GM21576 (cell line): Measurements from ENCODE around the gene NEK8.
"Not testable (repeated sequence)": the region's sequence is repeated elsewhere in the genome, so short reads cannot be mapped to it uniquely, and the experiment has no call there.

Experiments used
- ATAC-seq: cut with Tn5 transposase; IDR thresholded peaks from one replicate; pipeline ENCODE4 v1.9.1; 2021; ENCODE audit warnings: mild to moderate bottlenecking, moderate library complexity; ENCODE audit not compliant: unreplicated experiment

The NEK8 gene

DNA sequence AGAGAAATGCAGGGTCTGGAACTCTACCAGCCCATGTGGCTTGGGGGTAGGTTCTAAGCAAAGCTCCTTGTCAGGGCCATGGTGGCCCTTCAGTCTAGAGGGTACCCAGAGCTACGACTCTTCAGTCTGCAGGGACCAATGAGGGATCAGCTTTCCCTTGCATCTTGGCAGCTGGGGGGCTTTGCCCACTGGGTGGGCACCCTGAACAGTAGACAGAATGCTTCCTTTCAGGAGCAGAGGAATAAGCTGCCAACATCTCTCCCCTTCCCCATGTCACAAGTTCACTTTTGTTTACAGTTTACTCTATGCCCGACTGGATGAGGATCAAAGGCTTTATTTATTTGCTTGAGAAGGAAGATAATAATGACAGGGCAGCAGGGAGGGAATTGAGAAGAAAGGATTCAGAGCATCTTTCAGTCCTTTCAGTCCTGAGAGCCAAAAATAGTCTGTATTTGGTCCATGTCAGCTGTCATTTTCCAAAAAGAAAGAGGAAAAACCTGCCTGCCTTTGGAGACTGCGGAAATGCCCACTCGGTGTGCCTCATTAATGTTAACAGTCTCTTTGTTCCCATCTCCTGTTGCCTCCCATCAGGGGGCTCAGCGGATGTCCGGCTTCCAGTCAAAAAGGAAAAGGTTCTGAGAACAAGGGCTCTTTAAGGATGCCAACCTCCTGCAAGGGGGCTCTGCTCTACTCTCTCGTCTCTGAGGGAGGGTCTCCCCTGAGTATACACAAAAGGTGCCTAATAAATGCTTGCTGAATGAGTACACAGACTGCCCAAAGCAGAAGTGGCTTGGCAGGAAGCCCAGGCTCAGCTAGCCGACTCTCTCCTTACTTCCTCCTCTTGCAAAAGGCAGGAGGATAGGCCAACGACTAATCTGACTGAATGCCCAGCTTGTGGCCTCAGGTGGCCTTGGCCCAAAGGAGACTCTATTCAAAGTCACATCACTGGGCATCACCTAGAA, 32.3 kb downstream of the NEK8 start:
- no peak for ATAC-seq

DNA sequence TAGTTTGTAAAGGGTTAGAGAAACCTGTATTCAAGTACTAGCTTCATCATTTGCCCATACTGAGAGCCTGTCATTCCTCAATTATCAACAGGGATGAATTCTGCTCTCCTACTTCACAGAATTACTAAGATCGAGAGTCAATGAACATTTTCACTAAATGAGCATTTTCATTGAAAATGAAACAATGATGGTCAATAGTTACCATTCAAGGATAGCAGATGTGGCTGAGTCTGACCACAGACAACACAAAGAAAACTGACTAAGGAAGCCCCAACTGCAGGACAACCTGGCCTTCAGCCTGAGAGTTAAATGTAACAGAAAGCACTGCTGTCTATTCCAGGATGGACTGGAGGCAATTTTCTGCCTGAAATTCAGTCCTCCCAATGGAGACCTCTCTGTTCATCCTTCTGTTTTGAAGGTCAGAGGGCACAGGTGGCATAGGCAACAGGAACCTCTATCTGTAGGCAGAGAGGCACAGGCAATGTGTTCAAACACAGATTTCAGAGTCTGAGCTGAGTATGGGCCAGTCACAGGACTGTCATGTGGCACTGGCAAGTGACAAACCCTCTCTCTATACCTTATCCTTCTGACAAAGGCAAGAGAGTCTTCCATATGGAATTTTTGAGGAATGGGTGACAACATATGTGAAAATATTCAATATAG, 34.7 kb downstream of the NEK8 start:
- ATAC-seq: no peak

DNA sequence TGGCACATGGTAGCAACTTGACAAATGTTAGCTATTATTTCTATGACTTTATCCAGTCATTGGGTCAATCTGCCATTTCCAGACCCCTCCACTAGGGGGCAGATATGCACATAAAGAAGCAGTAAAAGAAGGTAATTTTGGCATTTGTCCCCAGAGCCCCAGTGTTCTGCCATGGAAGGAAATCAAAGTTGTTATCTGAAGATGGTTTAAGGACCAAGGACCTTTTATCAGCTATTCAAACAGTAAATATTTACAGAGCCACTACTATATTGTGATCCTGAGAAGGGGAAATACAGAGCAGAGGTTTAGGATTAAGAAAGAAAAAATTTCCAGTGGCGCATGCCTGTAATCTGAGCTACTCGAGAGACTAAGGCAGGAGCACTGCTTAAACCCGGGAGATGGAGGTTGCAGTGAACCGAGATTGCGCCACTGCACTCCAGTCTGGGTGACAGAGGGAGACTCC, 35.2 kb downstream of the NEK8 start:
- ATAC-seq: no peak

DNA sequence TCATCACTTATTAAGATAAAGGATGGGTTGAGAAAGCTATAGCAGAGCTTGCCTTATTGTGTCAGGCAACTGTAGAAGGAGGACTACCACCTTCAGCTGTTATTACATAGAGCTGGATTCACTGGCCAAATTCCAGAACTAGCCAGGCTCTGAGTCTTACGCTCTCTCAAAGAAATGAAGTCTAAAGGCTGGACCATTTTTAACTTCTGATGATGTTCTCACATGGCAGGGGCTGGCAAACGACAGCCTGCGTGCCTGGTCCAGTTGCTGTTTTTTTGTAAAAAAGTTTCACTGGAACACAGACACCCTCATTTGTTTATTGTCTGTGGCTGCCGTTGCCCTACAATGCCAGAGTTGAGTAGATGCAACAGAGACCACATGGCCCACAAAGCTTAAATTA, 36.5 kb downstream of the NEK8 start:
- ATAC-seq: no peak

DNA sequence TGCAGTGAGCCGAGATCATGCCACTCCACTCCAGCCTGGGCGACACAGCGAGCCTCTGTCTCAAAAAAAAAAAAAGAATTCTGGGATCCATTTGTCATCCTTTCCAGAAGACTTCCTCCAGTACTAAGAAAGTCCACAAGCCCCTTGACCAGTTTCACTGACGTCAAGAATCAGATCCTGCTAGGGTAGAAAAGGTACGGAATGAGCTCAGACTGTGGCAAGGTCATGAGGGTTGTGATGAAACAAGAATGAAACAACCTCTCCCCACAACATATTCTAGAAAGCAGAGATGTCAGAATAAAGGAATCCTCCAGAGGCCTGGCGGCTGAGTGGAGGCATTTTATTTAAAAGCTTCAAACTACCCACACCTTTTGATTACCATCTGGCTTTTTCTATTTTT, 45.1 kb downstream of the NEK8 start:
- ATAC-seq: no peak

DNA sequence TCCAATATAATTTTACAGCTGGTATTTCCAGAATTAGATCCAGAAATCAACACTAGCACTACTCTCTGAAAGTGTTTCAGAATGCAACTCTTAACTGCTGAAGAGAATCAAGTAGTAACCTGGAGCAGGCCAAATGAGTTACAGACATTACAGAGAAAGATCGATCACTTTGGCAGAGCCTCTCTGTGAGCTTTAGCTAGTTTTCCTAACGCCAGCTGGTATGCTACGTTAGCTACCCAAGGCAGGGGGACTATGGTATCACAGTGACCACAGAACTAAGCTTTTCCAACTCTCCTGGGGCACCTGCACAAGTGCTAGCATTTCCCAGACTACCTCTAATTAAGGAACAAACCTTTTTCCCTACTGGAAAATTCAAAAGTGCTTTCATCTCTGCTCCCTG, 45.6 kb downstream of the NEK8 start:
- no peak for ATAC-seq

DNA sequence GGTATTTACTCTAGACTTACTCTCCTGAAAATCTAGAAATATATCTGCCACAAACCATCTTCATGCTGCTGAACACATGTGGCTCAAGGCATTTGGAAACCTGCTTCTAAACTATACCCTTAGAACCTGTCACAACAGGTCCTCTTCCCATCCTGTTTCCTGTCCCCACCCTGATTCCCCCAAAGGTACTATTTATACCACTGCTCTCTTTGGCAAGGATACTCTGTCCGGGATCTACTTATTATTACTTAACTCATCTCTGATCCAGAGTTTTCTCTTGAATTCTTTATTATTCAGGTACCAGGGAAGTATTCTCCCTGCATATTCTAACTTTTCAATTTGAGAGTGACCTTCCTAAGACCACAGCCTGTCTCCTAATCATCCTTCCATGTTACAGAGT, 48.6 kb downstream of the NEK8 start:
- ATAC-seq: no peak

DNA sequence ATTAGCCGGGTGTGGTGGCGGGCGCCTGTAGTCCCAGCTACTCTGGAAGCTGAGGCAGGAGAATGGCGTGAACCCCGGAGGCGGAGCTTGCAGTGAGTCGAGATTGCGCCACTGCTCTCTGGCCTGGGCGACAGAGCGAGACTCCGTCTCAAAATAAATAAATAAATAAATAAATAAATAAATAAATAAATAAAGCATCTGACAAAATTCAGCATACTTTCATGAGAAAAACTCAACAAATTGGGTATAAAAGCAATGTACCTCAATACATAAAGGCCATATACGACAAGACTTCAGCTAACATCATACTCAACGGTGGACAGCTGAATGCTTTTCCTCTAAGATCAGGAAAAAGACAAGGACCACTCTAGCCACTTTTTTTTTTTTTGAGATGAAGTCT, 51.0 kb downstream of the NEK8 start:
- ATAC-seq: not testable (repeated sequence)

DNA sequence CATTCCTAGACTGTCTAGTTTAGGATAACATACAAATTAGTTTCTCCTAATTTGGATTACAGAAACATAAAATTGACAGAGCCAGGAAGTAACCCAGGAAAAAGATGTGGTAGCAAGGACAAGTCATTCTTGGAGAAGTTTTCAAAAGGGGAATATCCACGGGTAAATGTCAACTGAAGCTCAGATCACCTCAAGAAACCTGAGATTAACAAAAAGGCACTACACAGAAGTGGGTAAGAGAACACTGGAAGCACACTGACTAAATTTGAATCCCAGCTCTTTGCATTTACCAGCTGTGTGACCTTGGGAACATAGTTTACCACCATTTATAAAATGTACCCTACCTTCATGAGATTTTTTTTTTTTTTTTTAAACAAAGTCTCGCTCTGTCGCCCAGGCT, 54.6 kb downstream of the NEK8 start:
- no peak for ATAC-seq

DNA sequence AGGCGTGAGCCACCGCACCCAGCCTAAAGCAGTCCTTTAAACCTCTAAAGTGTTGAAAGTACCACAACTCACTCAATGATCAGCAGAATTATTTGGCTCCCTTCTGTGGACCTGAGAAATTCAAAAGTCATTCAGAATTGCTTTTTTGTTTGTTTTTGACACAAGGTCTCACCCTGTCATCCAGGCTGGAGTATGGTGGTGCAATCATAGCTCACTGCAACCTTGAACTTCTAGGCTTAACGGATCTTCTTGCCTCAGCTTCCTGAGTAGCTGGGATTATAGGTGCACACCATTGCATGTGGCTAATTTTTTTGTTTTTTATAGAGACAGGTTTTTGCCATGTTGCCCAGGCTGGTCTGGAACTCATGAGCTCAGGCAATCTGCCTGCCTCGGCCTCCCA, 59.5 kb downstream of the NEK8 start:
- ATAC-seq: no peak
